ENCODE results near the gene SERF2.

DNA sequence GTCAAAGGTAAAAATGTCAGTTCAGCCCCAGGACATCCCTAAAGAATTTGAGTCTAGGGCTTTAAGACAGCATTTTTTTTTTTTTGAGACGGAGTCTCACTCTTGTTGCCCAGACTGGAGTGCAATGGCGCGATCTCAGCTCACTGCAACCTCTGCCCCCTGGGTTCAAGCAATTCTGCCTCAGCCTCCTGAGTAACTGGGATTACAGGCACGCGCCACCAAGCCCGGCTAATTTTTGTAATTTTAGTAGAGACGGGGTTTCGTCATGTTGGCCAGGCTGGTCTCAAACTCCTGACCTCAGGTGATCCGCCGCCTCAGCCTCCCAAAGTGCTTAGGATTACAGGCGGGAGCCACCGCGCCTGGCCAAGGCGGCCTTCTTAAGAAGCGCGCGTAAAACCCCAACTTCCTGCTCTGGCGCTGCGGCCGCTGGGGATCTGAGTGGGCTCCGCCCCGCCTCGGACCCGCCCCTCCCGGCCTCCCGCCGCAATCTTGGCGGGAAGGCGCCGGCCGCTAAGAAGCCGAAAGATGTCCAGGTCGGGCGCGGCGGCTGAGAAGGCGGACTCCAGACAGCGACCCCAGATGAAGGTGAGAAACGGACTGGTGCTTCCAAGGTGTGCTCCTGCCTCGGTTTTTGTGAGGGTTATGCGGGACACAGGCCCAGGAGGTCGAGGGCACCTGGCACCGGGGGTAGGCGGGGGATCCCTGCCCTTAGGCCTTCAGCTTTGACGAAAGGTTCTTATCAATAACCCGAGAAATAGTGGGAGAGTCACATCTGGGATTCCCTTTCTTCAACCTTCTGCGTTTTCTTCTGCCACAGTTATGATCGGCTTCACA is 34.6 kb downstream of the SERF2 start, which contains the start of gene WDR76:
- TF ChIP-seq CTCF (IDR thresholded peaks at IDR 0.05; ENCODE audit: insufficient read depth, low read length, poor library complexity, severe bottlenecking) = no peak
- no peak for TF ChIP-seq EZH2phosphoT487 (conservative IDR thresholded peaks at IDR 0.05; ENCODE audit: low read length)

Data from SU-DHL-6 (cell line).